Measurements from ENCODE around the gene RCAN3.

The RCAN3 gene

GRCh38 chr1:24540051-24540905, 37.6 kb downstream of the RCAN3 start:
- no peak for TF ChIP-seq CTCF (IDR thresholded peaks at IDR 0.05; ENCODE audit: poor library complexity, severe bottlenecking)
- H3K36me3 ChIP-seq (ENCODE audit: low read depth) = peaks cover 11% of the 10 kb centered on the region
- peaks cover 26% of the 10 kb centered on the region for H3K4me1 ChIP-seq (ENCODE audit: insufficient read depth, poor library complexity, severe bottlenecking)
- DNase-seq (ENCODE audit: low spot score) (no peak), ATAC-seq (ENCODE audit: low read depth) (no peak)
- no peak overlapping the region for H3K4me3 ChIP-seq (ENCODE audit: severe bottlenecking)
- no peaks in the 10 kb centered on the region for H3K27me3 ChIP-seq (ENCODE audit: insufficient read depth, poor library complexity, severe bottlenecking)
- no peaks in the 10 kb centered on the region for H3K9me3 ChIP-seq (ENCODE audit: severe bottlenecking)
- peak overlapping the region; percentile 40 for H3K27ac ChIP-seq (ENCODE audit: poor library complexity, severe bottlenecking)

GRCh38 chr1:24540906-24541710, 38.5 kb downstream of the RCAN3 start:
- H3K9me3 ChIP-seq (ENCODE audit: severe bottlenecking) = no peaks in the 10 kb centered on the region
- H3K36me3 ChIP-seq (ENCODE audit: low read depth) = peaks cover 5% of the 10 kb centered on the region
- peak overlapping the region; percentile 40 for H3K27ac ChIP-seq (ENCODE audit: poor library complexity, severe bottlenecking)
- no peaks in the 10 kb centered on the region for H3K27me3 ChIP-seq (ENCODE audit: insufficient read depth, poor library complexity, severe bottlenecking)
- DNase-seq (ENCODE audit: low spot score) (no peak), ATAC-seq (ENCODE audit: low read depth) (peak; percentile 96)
- H3K4me3 ChIP-seq (ENCODE audit: severe bottlenecking) = no peak overlapping the region
- H3K4me1 ChIP-seq (ENCODE audit: insufficient read depth, poor library complexity, severe bottlenecking) = peaks cover 26% of the 10 kb centered on the region
- no peak for TF ChIP-seq CTCF (IDR thresholded peaks at IDR 0.05; ENCODE audit: poor library complexity, severe bottlenecking)

- H3K4me3 ChIP-seq (ENCODE audit: severe bottlenecking) = no peak overlapping the region
- no peaks in the 10 kb centered on the region for H3K27me3 ChIP-seq (ENCODE audit: insufficient read depth, poor library complexity, severe bottlenecking)
- no peaks in the 10 kb centered on the region for H3K36me3 ChIP-seq (ENCODE audit: low read depth)
- peaks cover 26% of the 10 kb centered on the region for H3K4me1 ChIP-seq (ENCODE audit: insufficient read depth, poor library complexity, severe bottlenecking)
- no peaks in the 10 kb centered on the region for H3K9me3 ChIP-seq (ENCODE audit: severe bottlenecking)
- H3K27ac ChIP-seq (ENCODE audit: poor library complexity, severe bottlenecking) = peak overlapping the region; percentile 40
- ATAC-seq (ENCODE audit: low read depth) = no peak
- TF ChIP-seq CTCF (IDR thresholded peaks at IDR 0.05; ENCODE audit: poor library complexity, severe bottlenecking) = peak; percentile 53
- DNase-seq (ENCODE audit: low spot score) = no peak
Observed at GRCh38 chr1:24541711-24542346, 39.2 kb downstream of the RCAN3 start.

DNA sequence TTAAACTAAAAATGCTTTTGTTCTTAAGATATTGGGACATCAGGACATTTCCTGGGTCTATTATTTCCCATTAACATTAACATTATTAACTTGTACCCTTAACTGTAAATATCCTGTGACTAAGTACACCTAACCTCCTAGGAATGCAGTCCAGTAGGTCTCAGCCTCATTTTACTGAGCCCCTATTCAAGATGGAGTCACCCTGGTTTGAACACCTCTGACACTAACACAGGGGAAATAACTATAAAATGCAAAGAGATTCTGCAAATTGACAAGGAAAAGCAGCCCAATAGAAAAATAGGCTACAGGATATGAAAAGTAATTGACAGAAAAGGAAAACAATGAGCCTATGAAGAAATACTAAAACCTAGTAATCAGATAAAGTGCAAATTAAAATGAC, 41.6 kb downstream of the RCAN3 start:
- TF ChIP-seq CTCF (IDR thresholded peaks at IDR 0.05; ENCODE audit: poor library complexity, severe bottlenecking) = no peak
- no peaks in the 10 kb centered on the region for H3K27me3 ChIP-seq (ENCODE audit: insufficient read depth, poor library complexity, severe bottlenecking)
- peak; percentile 41; the same call in 1 of the 3 replicates for ATAC-seq (ENCODE audit: low read depth)
- DNase-seq (ENCODE audit: low spot score) = no peak
- no peaks in the 10 kb centered on the region for H3K36me3 ChIP-seq (ENCODE audit: low read depth)
- H3K27ac ChIP-seq (ENCODE audit: poor library complexity, severe bottlenecking) = peak overlapping the region; percentile 11
- no peaks in the 10 kb centered on the region for H3K9me3 ChIP-seq (ENCODE audit: severe bottlenecking)
- peaks cover 26% of the 10 kb centered on the region for H3K4me1 ChIP-seq (ENCODE audit: insufficient read depth, poor library complexity, severe bottlenecking)
- H3K4me3 ChIP-seq (ENCODE audit: severe bottlenecking) = no peak overlapping the region

Measured in RWPE2 (cell line).